ENCODE results near the gene CASZ1. TPM values are rescaled to one million over a fixed set of nuclear protein-coding genes. Genes with fewer than 3 reads are reported as not detected.
A peak's percentile ranks its signal among the peaks of the same experiment; 100 is the strongest.

The CASZ1 gene
- total and polyA plus RNA-seq, 12 donors = 19.5 to 79.8 (median 64.7) TPM

DNA sequence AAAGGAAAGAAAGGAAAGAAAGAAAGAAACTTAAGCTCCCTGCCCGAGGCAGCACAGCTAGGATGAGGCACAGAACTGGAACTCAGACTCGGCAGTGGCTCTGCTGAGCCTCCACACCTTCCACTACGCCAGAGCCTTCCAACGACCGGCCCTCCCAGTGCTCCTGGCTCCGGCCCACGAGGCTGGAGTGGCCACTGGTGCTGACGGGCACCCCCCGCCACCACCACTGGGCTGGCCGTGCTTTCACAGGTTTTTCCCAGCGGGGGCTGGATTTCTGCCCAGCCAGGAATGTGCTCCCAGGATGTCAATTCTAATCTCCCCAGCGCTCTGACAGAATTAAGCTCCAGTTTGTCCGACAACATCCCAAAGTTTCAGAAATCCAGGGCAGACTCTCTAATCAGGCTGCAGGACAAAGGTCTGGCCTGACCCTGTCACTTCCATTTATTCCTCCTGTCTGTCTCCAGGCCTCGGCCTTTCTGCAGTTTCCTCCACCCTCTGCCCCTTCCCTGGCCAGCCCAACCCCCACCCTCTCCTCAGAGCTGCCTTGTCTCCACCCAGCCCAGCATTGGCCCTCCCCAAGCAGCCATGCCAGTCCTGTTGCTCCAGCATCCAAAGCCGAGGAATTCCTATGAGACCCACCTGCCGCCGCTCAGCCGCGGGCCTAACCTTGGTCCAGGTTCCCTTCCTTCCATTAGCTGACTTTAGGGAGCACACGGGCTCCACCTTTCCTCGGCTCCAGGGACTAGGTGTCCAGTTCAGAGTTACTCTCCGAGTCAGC, 81.9 kb downstream of the CASZ1 start:
- Histone ChIP-seq H3K9me3 (no peaks in the 10 kb centered on the region), H3K27me3 (peaks cover 0 to 2% (median 0%) of the 10 kb centered on the region in 7 donors), H3K4me3 (no peak overlapping the region), H3K27ac (peak overlapping the region in 9 of 10 donors; percentile 21 to 91 (median 71)), H3K36me3 (no peaks in the 10 kb centered on the region), H3K4me1 (peaks cover 24 to 86% (median 59%) of the 10 kb centered on the region in 9 donors)
- DNase-seq = peak; percentile 60 to 75
- peak; percentile 38 to 81 (median 76) for ATAC-seq
- intact Hi-C loops (cut with DNase I) = loop anchor here in 1 of 10 donors (5.0 kb wide), 1 partner anchor 43 kb away; no protein-coding TSS in a partner anchor
- WGBS, 2 donors = 40 to 44% methylated on average over 22 of the region's 22 CpGs
- TF ChIP-seq, protein P1, sequence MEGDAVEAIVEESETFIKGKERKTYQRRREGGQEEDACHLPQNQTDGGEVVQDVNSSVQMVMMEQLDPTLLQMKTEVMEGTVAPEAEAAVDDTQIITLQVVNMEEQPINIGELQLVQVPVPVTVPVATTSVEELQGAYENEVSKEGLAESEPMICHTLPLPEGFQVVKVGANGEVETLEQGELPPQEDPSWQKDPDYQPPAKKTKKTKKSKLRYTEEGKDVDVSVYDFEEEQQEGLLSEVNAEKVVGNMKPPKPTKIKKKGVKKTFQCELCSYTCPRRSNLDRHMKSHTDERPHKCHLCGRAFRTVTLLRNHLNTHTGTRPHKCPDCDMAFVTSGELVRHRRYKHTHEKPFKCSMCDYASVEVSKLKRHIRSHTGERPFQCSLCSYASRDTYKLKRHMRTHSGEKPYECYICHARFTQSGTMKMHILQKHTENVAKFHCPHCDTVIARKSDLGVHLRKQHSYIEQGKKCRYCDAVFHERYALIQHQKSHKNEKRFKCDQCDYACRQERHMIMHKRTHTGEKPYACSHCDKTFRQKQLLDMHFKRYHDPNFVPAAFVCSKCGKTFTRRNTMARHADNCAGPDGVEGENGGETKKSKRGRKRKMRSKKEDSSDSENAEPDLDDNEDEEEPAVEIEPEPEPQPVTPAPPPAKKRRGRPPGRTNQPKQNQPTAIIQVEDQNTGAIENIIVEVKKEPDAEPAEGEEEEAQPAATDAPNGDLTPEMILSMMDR (IDR thresholded peaks at IDR 0.05) = no peak

DNA sequence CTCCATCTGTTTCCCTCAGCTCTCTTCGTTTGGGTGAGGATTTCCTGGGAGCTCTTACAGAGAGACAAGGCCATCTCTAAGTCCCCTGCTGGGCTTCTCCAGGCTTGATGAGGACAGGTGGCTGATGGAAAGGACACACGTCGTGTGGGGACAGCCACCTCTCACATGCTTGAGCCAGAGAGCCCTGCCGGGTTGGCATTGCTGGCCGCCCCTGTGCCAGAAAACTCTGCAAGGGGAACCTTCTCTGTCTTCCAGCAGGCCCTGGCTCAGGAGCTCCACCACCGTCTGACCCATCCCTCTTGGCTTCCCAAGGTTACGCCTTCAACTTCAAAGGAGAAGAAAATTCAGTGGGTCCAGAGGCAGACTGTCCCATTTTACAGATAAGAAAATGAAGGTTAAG, 82.8 kb downstream of the CASZ1 start:
- ATAC-seq = no peak
- Histone ChIP-seq H3K27ac (peak overlapping the region in 8 of 10 donors; percentile 49 to 91 (median 72)), H3K4me3 (no peak overlapping the region), H3K4me1 (peaks cover 24 to 86% (median 62%) of the 10 kb centered on the region in 9 donors), H3K36me3 (no peaks in the 10 kb centered on the region), H3K9me3 (no peaks in the 10 kb centered on the region), H3K27me3 (peaks cover 0 to 2% (median 0%) of the 10 kb centered on the region in 7 donors)
- 64 to 74% methylated on average over 7 of the region's 7 CpGs for WGBS, 2 donors
- intact Hi-C loops (cut with DNase I) = no loop called here
- no peak for DNase-seq
- TF ChIP-seq, protein P1 (IDR thresholded peaks at IDR 0.05) = no peak

DNA sequence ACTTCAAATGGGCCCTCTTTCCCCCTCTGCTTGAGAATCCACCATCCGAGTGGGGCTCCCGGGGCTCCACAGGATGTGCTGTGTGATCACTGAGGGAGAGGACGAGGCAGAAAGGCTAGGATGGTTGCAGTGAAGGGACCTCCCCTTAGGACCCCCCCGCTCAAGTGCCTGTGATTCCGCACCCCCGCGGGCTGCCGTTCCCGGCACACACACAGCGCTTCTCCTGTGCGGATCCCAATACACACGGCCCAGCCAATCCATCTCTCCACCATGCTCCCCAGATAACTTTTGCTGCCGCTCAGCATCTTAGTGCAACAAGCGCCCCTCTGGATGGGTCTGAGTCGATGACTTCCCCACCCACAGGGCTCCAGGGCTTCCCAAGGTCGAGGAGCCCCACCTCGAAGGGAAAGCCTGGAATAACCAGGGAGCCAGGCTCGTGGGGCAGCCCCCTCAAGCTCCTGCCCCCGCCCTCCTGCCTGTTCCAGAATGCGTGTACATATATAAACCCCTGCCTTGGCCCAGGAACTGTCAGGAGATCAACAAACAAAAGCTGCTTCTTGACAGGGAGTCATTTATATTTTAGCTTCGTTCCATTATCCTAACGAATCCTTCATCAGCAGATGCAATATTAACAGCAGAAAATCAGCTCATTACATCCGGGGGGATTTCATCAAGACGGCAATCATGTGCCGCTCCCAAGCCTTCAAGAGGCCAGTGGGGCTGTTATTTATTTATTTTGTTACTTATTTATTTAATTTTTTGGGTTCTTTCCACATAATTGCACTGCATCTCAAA, 83.7 kb downstream of the CASZ1 start:
- intact Hi-C loops (cut with DNase I) = no loop called here
- peak overlapping the region in 3 of 10 donors; percentile 28 to 91 (median 76) for H3K27ac ChIP-seq
- TF ChIP-seq, protein P1 (IDR thresholded peaks at IDR 0.05) = no peak
- ATAC-seq (no peak), DNase-seq (no peak)
- no peak overlapping the region for H3K4me3 ChIP-seq
- H3K9me3 ChIP-seq = no peaks in the 10 kb centered on the region
- peaks cover 17 to 84% (median 54%) of the 10 kb centered on the region in 9 donors for H3K4me1 ChIP-seq
- peaks cover 0 to 2% (median 0%) of the 10 kb centered on the region in 7 donors for H3K27me3 ChIP-seq
- H3K36me3 ChIP-seq = no peaks in the 10 kb centered on the region
- 50 to 65% methylated on average over 25 of the region's 25 CpGs for WGBS, 2 donors

DNA sequence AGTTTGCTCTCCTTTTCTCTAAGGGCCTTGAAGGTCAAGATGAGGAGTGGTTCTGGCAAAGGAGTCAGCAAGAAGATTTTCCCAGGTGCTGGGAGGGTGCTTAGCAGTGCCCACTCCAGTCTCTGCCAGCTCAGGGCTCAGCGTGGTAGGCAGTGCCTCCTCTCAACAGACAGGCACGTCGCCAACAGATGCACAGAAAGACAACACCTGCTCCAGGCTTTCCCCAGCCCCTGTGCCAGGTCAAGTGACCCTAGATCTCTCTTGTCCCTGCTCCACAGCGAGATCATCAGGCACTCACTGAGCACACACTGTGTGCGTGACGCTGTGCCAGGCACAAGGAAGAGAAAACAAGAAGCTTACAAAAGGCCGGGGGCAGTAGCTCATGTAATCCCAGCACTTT, 86.0 kb downstream of the CASZ1 start:
- H3K4me3 ChIP-seq = no peak overlapping the region
- ATAC-seq = no peak
- DNase-seq = no peak
- H3K36me3 ChIP-seq = no peaks in the 10 kb centered on the region
- TF ChIP-seq, protein P1 (IDR thresholded peaks at IDR 0.05) = no peak
- intact Hi-C loops (cut with DNase I) = no loop called here
- peaks cover 0 to 5% (median 0%) of the 10 kb centered on the region in 7 donors for H3K27me3 ChIP-seq
- H3K4me1 ChIP-seq = peaks cover 9 to 89% (median 43%) of the 10 kb centered on the region in 9 donors
- H3K27ac ChIP-seq = peak overlapping the region in 2 of 10 donors; percentile 21 to 40
- WGBS, 2 donors = 79 to 80% methylated on average over 7 of the region's 7 CpGs
- no peaks in the 10 kb centered on the region for H3K9me3 ChIP-seq
